MCF 10A (cell line): ENCODE measurements around the gene BCL2A1. TPM values are rescaled to one million over a fixed set of nuclear protein-coding genes. Genes with fewer than 3 reads are reported as not detected.

Experiments used
- BruUV-seq: library from RNA; stranded (reverse); fragments of 400-500 nt; replicated peaks from 2 replicates; lab custom pipeline; 2021; lab: Mats Ljungman, UMichigan
- CTCF ChIA-PET: fragments of 300-600 bp; sonication (Branson Sonifier 250); formaldehyde crosslinking; extraction: SDS; loops from one replicate; lab custom pipeline; 2021; ENCODE audit warnings: antibody characterized with exemption, inconsistent platforms; lab: Yijun Ruan, JAX
- POLR2A ChIA-PET: fragments of 300-600, 350-650 bp; sonication (Branson Sonifier 250); formaldehyde crosslinking; extraction: SDS; loops from one replicate; lab custom pipeline; 2020; ENCODE audit warnings: antibody characterized with exemption, inconsistent platforms; lab: Yijun Ruan, JAX
- DNase-seq: peaks from one replicate; pipeline ENCODE4 v3.0.0-alpha.2; 2018; ENCODE audit not compliant: unreplicated experiment
- H3K27ac Mint-ChIP-seq: one replicate; pipeline ENCODE4 v1.8.0; 2022; ENCODE audit warnings: mild to moderate bottlenecking, low read depth, mixed read lengths; ENCODE audit not compliant: unreplicated experiment
- H3K27me3 Mint-ChIP-seq: one replicate; pipeline ENCODE4 v1.8.0; 2022; ENCODE audit warnings: mixed read lengths; ENCODE audit not compliant: insufficient read depth, unreplicated experiment
- H3K36me3 Mint-ChIP-seq: one replicate; pipeline ENCODE4 v1.8.0; 2022; ENCODE audit warnings: mild to moderate bottlenecking, moderate library complexity, mixed read lengths; ENCODE audit not compliant: insufficient read depth, unreplicated experiment
- H3K4me1 Mint-ChIP-seq: one replicate; pipeline ENCODE4 v1.8.0; 2022; ENCODE audit warnings: mixed read lengths; ENCODE audit not compliant: insufficient read depth, unreplicated experiment
- H3K4me3 Mint-ChIP-seq: one replicate; pipeline ENCODE4 v1.8.0; 2022; ENCODE audit warnings: mild to moderate bottlenecking, moderate library complexity, mixed read lengths; ENCODE audit not compliant: unreplicated experiment
- H3K9me3 Mint-ChIP-seq: one replicate; pipeline ENCODE4 v1.8.0; 2022; ENCODE audit warnings: mixed read lengths; ENCODE audit not compliant: unreplicated experiment
- intact Hi-C: fragments of 100-400 bp; cut with micrococcal nuclease; formaldehyde crosslinking; loops from 2 replicates; pipeline ENCODE4 v1.14.1; 2022
- total RNA-seq: library from RNA; stranded (reverse); gene quantifications from 2 replicates; pipeline ENCODE4 v1.2.3, GENCODE V29; 2022
- TF ChIP-seq, protein P1 (sequence below): fragments of 200-600 bp; IDR thresholded peaks from one replicate; pipeline ENCODE4 v1.8.0; 2022; ENCODE audit warnings: antibody characterized with exemption, mild to moderate bottlenecking; ENCODE audit not compliant: unreplicated experiment

Gene BCL2A1
- total RNA-seq, 1 experiment from 2014 or later = not detected

DNA sequence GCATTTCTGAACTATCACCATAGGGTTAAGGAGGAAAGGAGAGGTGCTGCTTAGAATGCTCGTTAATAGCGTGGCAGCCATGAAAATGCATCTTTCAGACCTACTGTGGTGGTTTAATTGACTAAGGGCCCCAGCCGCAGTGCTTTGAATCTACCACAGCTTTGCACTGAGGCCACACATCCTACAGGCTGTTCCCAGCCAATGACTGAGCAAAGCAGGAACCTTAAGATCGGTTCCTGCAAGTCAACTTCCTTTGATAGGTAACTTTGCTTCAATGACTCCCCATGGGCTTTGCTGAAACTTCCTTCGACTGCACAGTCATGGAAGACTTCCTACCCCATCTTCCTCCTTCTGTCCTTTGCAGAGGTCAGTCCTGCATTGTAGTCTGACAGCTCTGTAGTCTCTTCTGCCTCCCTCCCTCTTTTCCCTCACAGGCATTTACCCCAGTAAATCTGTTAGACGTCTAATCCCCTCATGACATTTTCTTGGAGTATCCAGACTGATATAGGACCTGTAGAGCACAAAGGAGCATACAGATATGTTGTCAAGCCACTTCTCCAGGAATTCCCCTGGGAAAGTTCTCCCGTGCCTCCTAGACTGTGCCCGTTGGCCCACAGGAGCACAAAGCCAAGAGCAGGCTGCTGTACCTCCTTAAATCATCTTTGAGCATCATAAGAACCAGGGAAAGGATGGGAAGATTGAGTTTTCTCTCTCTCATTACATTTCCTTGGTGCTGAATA, 2.6 kb upstream of the BCL2A1 start:
- CTCF ChIA-PET = interaction anchor here (0.6 to 1.0 kb wide), 2 partner anchors 19 to 1995 kb away, joined by 3 to 5 read pairs; no protein-coding TSS in a partner anchor
- intact Hi-C loops = no loop called here
- no peak overlapping the region for H3K4me3 Mint-ChIP-seq
- POLR2A ChIA-PET = no interaction called here
- BruUV-seq = no TSS peak
- H3K27ac Mint-ChIP-seq = no peak overlapping the region
- TF ChIP-seq, protein P1, sequence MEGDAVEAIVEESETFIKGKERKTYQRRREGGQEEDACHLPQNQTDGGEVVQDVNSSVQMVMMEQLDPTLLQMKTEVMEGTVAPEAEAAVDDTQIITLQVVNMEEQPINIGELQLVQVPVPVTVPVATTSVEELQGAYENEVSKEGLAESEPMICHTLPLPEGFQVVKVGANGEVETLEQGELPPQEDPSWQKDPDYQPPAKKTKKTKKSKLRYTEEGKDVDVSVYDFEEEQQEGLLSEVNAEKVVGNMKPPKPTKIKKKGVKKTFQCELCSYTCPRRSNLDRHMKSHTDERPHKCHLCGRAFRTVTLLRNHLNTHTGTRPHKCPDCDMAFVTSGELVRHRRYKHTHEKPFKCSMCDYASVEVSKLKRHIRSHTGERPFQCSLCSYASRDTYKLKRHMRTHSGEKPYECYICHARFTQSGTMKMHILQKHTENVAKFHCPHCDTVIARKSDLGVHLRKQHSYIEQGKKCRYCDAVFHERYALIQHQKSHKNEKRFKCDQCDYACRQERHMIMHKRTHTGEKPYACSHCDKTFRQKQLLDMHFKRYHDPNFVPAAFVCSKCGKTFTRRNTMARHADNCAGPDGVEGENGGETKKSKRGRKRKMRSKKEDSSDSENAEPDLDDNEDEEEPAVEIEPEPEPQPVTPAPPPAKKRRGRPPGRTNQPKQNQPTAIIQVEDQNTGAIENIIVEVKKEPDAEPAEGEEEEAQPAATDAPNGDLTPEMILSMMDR = no peak
- no peaks in the 10 kb centered on the region for H3K36me3 Mint-ChIP-seq
- no peaks in the 10 kb centered on the region for H3K9me3 Mint-ChIP-seq
- no peaks in the 10 kb centered on the region for H3K27me3 Mint-ChIP-seq
- DNase-seq = no peak
- H3K4me1 Mint-ChIP-seq = peaks cover 13% of the 10 kb centered on the region

DNA sequence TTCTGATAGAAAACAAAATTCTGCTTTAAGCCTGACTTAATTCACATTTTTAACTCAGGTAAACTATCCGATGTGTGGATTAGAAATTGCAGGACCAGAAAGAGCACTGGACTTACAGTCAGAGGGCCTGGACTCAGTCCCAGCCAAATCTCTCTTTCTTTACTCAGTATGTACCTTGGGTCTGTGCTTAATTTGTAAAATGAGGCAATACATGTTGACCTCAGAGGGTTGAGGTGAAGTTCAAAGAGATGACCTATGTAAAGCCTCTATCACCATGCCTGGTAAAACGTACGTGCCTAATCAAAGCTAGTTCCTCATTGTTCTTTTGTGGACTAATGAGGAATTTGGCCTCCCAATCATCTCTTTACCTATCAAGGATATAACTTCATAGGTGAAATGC, 1.9 kb upstream of the BCL2A1 start:
- CTCF ChIA-PET = interaction anchor here (0.6 to 1.0 kb wide), 2 partner anchors 20 to 1995 kb away, joined by 3 to 5 read pairs; no protein-coding TSS in a partner anchor
- no peak overlapping the region for H3K27ac Mint-ChIP-seq
- H3K9me3 Mint-ChIP-seq = no peaks in the 10 kb centered on the region
- H3K27me3 Mint-ChIP-seq = no peaks in the 10 kb centered on the region
- intact Hi-C loops = no loop called here
- no TSS peak for BruUV-seq
- TF ChIP-seq, protein P1 = no peak
- no peaks in the 10 kb centered on the region for H3K36me3 Mint-ChIP-seq
- POLR2A ChIA-PET = no interaction called here
- peaks cover 8% of the 10 kb centered on the region for H3K4me1 Mint-ChIP-seq
- no peak for DNase-seq
- no peak overlapping the region for H3K4me3 Mint-ChIP-seq

DNA sequence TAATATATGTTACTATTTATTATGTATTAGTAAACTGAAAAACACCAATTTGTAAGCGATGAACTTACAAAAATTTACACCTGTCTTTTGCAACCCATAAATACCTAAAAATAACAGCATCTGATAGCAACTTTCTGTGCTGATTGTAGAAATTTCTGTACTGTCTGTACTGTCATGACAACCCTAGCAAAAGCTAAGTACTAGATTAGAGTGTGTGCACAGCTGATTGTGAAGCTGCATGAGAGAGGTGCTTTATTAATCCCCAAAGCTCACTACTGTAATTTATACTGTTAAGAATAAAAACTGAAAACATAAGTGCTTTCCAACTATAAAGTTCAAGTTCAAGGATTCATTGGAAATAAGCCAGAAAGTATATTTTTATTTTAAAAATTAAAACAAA, 815 bp downstream of the BCL2A1 start:
- intact Hi-C loops = no loop called here
- Mint-ChIP-seq H3K27me3 (no peaks in the 10 kb centered on the region), H3K4me3 (no peak overlapping the region), H3K9me3 (no peaks in the 10 kb centered on the region), H3K27ac (no peak overlapping the region), H3K4me1 (peaks cover 8% of the 10 kb centered on the region), H3K36me3 (no peaks in the 10 kb centered on the region)
- BruUV-seq = no TSS peak
- no peak for DNase-seq
- ChIA-PET POLR2A (interaction anchor here (0.9 kb wide), 1 partner anchor 24 kb away, joined by 4 read pairs; no protein-coding TSS in a partner anchor), CTCF (interaction anchor here (0.8 kb wide), 1 partner anchor 217 kb away, joined by 4 read pairs; no protein-coding TSS in a partner anchor)
- TF ChIP-seq, protein P1 = no peak

DNA sequence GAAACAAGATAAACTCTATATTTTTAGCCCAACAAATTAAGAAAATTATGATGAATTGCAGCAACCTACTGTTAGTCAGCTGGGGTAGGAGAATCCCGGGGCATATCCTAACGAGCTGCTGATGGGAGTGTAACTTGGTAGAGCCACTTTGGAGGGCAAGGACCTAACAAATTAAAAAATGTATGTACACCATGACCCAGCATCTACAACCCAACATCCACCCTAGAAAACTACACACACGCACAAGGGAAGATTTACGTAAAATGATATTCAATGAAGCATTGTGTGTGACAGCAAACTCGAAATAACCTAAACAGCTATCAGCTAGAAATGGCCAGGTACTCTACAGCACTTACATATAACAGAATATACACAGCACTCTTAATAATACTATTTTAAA, 1.9 kb downstream of the BCL2A1 start:
- Mint-ChIP-seq H3K4me3 (no peak overlapping the region), H3K9me3 (no peaks in the 10 kb centered on the region), H3K4me1 (peaks cover 8% of the 10 kb centered on the region), H3K27ac (no peak overlapping the region), H3K27me3 (no peaks in the 10 kb centered on the region), H3K36me3 (no peaks in the 10 kb centered on the region)
- CTCF ChIA-PET = no interaction called here
- POLR2A ChIA-PET = no interaction called here
- no peak for DNase-seq
- TF ChIP-seq, protein P1 = no peak
- intact Hi-C loops = no loop called here
- BruUV-seq = no TSS peak
